GM12878 (cell line): Measurements from ENCODE around the gene TRIM37.

Source experiments
- BHLHE40 ChIP-seq, 2 experiments: fragments of 450-650 bp in 1 of 2; IDR thresholded peaks; 2 replicates each; pipeline ENCODE4 v1.6.1; 2011 to 2017; ENCODE audit warnings: low read depth in 2 of 2, borderline replicate concordance in 1 of 2, improper control_type of control experiment in 1 of 2, low read length in 1 of 2, mild to moderate bottlenecking in 1 of 2
- BMI1 ChIP-seq: fragments of 450-650 bp; IDR thresholded peaks from 2 replicates; pipeline ENCODE4 v1.6.1; 2016; ENCODE audit warnings: mild to moderate bottlenecking, moderate library complexity, borderline replicate concordance
- EP300 ChIP-seq, 2 experiments: fragments of 150-350 bp in 1 of 2; IDR thresholded peaks; 2 replicates each; pipeline ENCODE4 v1.6.1; 2011 to 2012; ENCODE audit warnings: low read depth in 2 of 2, low read length in 2 of 2, borderline replicate concordance in 1 of 2, improper control_type of control experiment in 1 of 2, inconsistent platforms in 1 of 2; ENCODE audit not compliant: control insufficient read depth in 1 of 2
- KAT2A ChIP-seq: conservative IDR thresholded peaks from 2 replicates; pipeline ENCODE4 v1.6.1; 2011; ENCODE audit warnings: low read depth, low read length; ENCODE audit not compliant: control insufficient read depth
- MXI1 ChIP-seq: fragments of 150-350 bp; IDR thresholded peaks from 2 replicates; pipeline ENCODE4 v1.6.1; 2011; ENCODE audit warnings: low read depth, mild to moderate bottlenecking, inconsistent platforms, low read length, improper control_type of control experiment
- MYB ChIP-seq: fragments of 150-350 bp; IDR thresholded peaks from 2 replicates; pipeline ENCODE4 v1.6.1; 2014; ENCODE audit warnings: mild to moderate bottlenecking, low read depth, low read length, borderline replicate concordance
- POLR2A ChIP-seq: IDR thresholded peaks from 2 replicates; pipeline ENCODE4 v1.6.1; 2011; ENCODE audit warnings: low read depth, mild to moderate bottlenecking, low read length
- POLR2AphosphoS5 ChIP-seq: IDR thresholded peaks from 2 replicates; pipeline ENCODE4 v1.6.1; 2011; ENCODE audit warnings: mild to moderate bottlenecking, low read length, inconsistent platforms
- RFX5 ChIP-seq: IDR thresholded peaks from 2 replicates; pipeline ENCODE4 v1.6.1; 2011; ENCODE audit warnings: low read depth, low read length, improper control_type of control experiment
- SPI1 ChIP-seq: IDR thresholded peaks from 2 replicates; pipeline ENCODE4 v1.6.1; 2011; ENCODE audit warnings: low read depth, mild to moderate bottlenecking, low read length, moderate library complexity, borderline replicate concordance; ENCODE audit not compliant: insufficient read depth
- ZNF274 ChIP-seq: IDR thresholded peaks from one replicate; pipeline ENCODE4 v1.8.0; 2011; ENCODE audit not compliant: insufficient read length, insufficient read depth
- TF ChIP-seq, protein P1 (sequence below), 3 experiments: IDR thresholded peaks in 2 of 3; conservative IDR thresholded peaks in 1 of 3; 2 replicates each; pipeline ENCODE4 v1.5.1; 2011; ENCODE audit warnings: low read depth in 3 of 3, low read length in 3 of 3, mild to moderate bottlenecking in 3 of 3, control low read depth in 2 of 3, moderate library complexity in 2 of 3, inconsistent platforms in 1 of 3, mixed read lengths in 1 of 3; ENCODE audit not compliant: control insufficient read depth in 2 of 3, insufficient read depth in 1 of 3; ENCODE audit errors: extremely low read depth in 1 of 3
- TF ChIP-seq, protein P2 (sequence below): fragments of 450-650 bp; IDR thresholded peaks from 2 replicates; pipeline ENCODE4 v1.6.1; 2017; ENCODE audit warnings: mild to moderate bottlenecking
- TF ChIP-seq, protein P3 (sequence below): fragments of 450-650 bp; IDR thresholded peaks from 2 replicates; pipeline ENCODE4 v1.6.1; 2017; ENCODE audit warnings: antibody characterized with exemption, mild to moderate bottlenecking, moderate library complexity

DNA sequence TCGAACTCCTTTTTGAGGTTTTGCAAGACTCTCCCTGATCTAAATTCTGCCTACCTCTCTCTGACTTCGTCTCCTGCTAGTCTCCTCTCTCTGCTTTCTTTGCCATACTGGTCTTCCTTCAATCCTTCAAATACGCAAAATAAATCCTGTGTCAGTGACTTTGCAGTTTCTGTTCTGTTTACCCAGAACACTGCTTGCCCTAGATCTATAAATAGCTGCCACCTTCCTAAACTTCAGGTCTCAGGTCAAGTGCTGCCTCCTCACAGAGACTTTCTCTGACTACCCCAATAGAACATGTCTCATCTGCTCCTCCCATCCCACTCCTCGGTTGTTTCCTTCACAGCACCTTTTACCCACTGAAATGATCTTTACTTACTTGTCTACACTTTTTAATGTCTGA is 78.9 kb downstream of the TRIM37 start:
- TF ChIP-seq BHLHE40 (IDR thresholded peaks at IDR 0.05; ENCODE audit: borderline replicate concordance in 1 of 2, low read depth in 2 of 2, low read length in 1 of 2) = no peak
- TF ChIP-seq, protein P1, sequence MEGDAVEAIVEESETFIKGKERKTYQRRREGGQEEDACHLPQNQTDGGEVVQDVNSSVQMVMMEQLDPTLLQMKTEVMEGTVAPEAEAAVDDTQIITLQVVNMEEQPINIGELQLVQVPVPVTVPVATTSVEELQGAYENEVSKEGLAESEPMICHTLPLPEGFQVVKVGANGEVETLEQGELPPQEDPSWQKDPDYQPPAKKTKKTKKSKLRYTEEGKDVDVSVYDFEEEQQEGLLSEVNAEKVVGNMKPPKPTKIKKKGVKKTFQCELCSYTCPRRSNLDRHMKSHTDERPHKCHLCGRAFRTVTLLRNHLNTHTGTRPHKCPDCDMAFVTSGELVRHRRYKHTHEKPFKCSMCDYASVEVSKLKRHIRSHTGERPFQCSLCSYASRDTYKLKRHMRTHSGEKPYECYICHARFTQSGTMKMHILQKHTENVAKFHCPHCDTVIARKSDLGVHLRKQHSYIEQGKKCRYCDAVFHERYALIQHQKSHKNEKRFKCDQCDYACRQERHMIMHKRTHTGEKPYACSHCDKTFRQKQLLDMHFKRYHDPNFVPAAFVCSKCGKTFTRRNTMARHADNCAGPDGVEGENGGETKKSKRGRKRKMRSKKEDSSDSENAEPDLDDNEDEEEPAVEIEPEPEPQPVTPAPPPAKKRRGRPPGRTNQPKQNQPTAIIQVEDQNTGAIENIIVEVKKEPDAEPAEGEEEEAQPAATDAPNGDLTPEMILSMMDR (IDR thresholded peaks at IDR 0.05 in 2 of 3, conservative IDR thresholded peaks at IDR 0.05 in 1 of 3; ENCODE audit: control insufficient read depth in 2 of 3, extremely low read depth in 1 of 3, insufficient read depth in 1 of 3, low read depth in 3 of 3, low read length in 3 of 3) = no peak
- no peak for TF ChIP-seq BMI1
- no peak for TF ChIP-seq EP300 (IDR thresholded peaks at IDR 0.05; ENCODE audit: borderline replicate concordance in 1 of 2, control insufficient read depth in 1 of 2, low read depth in 2 of 2, low read length in 2 of 2)
- TF ChIP-seq MXI1 = no peak
- TF ChIP-seq MYB = no peak
- no peak for TF ChIP-seq RFX5
- TF ChIP-seq POLR2A = no peak
- TF ChIP-seq, protein P2, sequence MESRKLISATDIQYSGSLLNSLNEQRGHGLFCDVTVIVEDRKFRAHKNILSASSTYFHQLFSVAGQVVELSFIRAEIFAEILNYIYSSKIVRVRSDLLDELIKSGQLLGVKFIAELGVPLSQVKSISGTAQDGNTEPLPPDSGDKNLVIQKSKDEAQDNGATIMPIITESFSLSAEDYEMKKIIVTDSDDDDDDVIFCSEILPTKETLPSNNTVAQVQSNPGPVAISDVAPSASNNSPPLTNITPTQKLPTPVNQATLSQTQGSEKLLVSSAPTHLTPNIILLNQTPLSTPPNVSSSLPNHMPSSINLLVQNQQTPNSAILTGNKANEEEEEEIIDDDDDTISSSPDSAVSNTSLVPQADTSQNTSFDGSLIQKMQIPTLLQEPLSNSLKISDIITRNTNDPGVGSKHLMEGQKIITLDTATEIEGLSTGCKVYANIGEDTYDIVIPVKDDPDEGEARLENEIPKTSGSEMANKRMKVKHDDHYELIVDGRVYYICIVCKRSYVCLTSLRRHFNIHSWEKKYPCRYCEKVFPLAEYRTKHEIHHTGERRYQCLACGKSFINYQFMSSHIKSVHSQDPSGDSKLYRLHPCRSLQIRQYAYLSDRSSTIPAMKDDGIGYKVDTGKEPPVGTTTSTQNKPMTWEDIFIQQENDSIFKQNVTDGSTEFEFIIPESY = no peak
- TF ChIP-seq SPI1 = no peak
- TF ChIP-seq, protein P3, sequence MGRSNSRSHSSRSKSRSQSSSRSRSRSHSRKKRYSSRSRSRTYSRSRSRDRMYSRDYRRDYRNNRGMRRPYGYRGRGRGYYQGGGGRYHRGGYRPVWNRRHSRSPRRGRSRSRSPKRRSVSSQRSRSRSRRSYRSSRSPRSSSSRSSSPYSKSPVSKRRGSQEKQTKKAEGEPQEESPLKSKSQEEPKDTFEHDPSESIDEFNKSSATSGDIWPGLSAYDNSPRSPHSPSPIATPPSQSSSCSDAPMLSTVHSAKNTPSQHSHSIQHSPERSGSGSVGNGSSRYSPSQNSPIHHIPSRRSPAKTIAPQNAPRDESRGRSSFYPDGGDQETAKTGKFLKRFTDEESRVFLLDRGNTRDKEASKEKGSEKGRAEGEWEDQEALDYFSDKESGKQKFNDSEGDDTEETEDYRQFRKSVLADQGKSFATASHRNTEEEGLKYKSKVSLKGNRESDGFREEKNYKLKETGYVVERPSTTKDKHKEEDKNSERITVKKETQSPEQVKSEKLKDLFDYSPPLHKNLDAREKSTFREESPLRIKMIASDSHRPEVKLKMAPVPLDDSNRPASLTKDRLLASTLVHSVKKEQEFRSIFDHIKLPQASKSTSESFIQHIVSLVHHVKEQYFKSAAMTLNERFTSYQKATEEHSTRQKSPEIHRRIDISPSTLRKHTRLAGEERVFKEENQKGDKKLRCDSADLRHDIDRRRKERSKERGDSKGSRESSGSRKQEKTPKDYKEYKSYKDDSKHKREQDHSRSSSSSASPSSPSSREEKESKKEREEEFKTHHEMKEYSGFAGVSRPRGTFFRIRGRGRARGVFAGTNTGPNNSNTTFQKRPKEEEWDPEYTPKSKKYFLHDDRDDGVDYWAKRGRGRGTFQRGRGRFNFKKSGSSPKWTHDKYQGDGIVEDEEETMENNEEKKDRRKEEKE = no peak
- no peak for TF ChIP-seq POLR2AphosphoS5
- TF ChIP-seq KAT2A = no peak
- no peak for TF ChIP-seq ZNF274
